Panc1 (cell line): ENCODE results near the gene ANGPTL4.
"Not testable (repeated sequence)": the region's sequence is repeated elsewhere in the genome, so short reads cannot be mapped to it uniquely, and the experiment has no call there.

ENCODE experiments used
- CTCF ChIP-seq: fragments of 450-650 bp; IDR thresholded peaks from 2 replicates; pipeline ENCODE4 v1.5.1; 2017; ENCODE audit warnings: mild to moderate bottlenecking
- REST ChIP-seq, 2 experiments: IDR thresholded peaks; 2 replicates each; pipeline ENCODE4 v1.6.1; 2011 to 2012; ENCODE audit warnings: low read depth in 2 of 2, control low read depth in 1 of 2, low read length in 1 of 2, mild to moderate bottlenecking in 1 of 2, moderate library complexity in 1 of 2; ENCODE audit not compliant: insufficient read depth in 1 of 2
- SIN3A ChIP-seq: IDR thresholded peaks from 2 replicates; pipeline ENCODE4 v1.6.1; 2012; ENCODE audit warnings: low read depth, mild to moderate bottlenecking, low read length, moderate library complexity, borderline replicate concordance; ENCODE audit not compliant: insufficient read depth

GRCh38 chr19:8352845-8353244 lies 11.1 kb upstream of the ANGPTL4 start:
- TF ChIP-seq CTCF; SIN3A; REST (IDR thresholded peaks at IDR 0.05; ENCODE audit: insufficient read depth in 1 of 2, low read depth in 2 of 2, low read length in 1 of 2): not testable (repeated sequence)
